Ramos (cell line): Measurements from ENCODE around the gene OR2F2.

Source experiments
- in situ Hi-C: fragments of 300-500 bp; cut with MboI; formaldehyde crosslinking; loops from one replicate; pipeline ENCODE4 v1.14.3; 2022; ENCODE audit warnings: low sequenced_read_pairs; ENCODE audit not compliant: unreplicated experiment

The OR2F2 gene

GRCh38 chr7:143913945-143914615 is 21.0 kb upstream of the OR2F2 start:
- in situ Hi-C loops = no loop called here

GRCh38 chr7:143914938-143915652 is 19.9 kb upstream of the OR2F2 start:
- in situ Hi-C loops = no loop called here

- in situ Hi-C loops = no loop called here
Observed at GRCh38 chr7:143924851-143925250, 10.2 kb upstream of the OR2F2 start.

GRCh38 chr7:143929224-143929920 is 5.7 kb upstream of the OR2F2 start:
- in situ Hi-C loops = no loop called here

- in situ Hi-C loops = no loop called here
Observed at GRCh38 chr7:143931739-143932138, 3.3 kb upstream of the OR2F2 start.

GRCh38 chr7:143936087-143937009 is 1.3 kb downstream of the OR2F2 start:
- in situ Hi-C loops = no loop called here

GRCh38 chr7:143938379-143939243 is 3.6 kb downstream of the OR2F2 start:
- in situ Hi-C loops = no loop called here

GRCh38 chr7:143945423-143945822 is 10.4 kb downstream of the OR2F2 start:
- in situ Hi-C loops = no loop called here

GRCh38 chr7:143947111-143947510 is 12.1 kb downstream of the OR2F2 start:
- in situ Hi-C loops = no loop called here

- in situ Hi-C loops = no loop called here
Observed at GRCh38 chr7:143948733-143949132, 13.7 kb downstream of the OR2F2 start.

- in situ Hi-C loops = no loop called here
Observed at GRCh38 chr7:143953421-143953820, 18.4 kb downstream of the OR2F2 start.

GRCh38 chr7:143954135-143954534 is 19.1 kb downstream of the OR2F2 start:
- in situ Hi-C loops = no loop called here

GRCh38 chr7:143954544-143954943 is 19.5 kb downstream of the OR2F2 start, which contains the start of gene OR2F1:
TSS of gene OR2F1 (plus strand) at chr7:143954844. CDS start at chr7:143959971, 5,127 bp downstream.
- in situ Hi-C loops = no loop called here

GRCh38 chr7:143958781-143959180 is 23.7 kb downstream of the OR2F2 start:
- in situ Hi-C loops = no loop called here

- in situ Hi-C loops = no loop called here
Observed at GRCh38 chr7:143960813-143961610, 26.0 kb downstream of the OR2F2 start.

- in situ Hi-C loops = no loop called here
Observed at GRCh38 chr7:143965280-143965679, 30.2 kb downstream of the OR2F2 start.

GRCh38 chr7:143967398-143967797 is 32.4 kb downstream of the OR2F2 start:
- in situ Hi-C loops = no loop called here

GRCh38 chr7:143973870-143974416 is 38.9 kb downstream of the OR2F2 start:
- in situ Hi-C loops = no loop called here
